Measurements from ENCODE around the gene ANKRD65. TPM values are rescaled to one million over a fixed set of nuclear protein-coding genes. Genes with fewer than 3 reads are reported as not detected.

ANKRD65 gene
- total RNA-seq, 1 experiment from 2014 or later = not detected

DNA sequence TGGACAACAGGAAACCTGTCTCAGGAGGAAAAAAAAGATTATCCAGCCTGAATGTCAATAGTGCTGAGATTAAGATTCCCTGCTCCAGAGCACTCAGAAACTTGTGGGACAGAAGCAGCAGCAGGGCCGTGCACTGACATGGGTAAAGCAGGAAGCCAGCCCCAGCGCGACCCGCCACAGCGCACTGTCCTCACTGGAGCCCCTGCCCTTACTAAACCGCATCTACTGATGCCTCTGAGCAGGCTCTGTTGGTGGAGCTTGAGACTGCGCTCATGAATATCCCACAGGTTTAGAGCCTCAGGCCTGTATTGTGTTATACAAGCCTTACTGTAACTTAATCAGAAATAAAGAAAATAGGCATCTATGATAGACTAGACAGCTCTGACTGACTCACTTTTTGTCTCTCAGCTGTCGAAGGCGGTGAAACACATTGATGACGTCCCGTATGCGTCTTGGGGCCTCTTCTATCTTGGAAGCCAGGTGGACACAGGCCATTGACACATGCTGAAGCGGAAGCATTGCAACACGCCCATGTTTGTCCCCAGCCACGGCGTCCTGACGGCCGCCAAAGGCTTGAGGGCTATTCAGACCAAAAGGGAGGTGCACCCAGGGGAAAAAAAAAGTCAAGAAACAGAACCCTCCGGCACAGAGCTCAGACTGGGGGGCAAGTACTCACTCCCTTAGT is 23.1 kb downstream of the ANKRD65 start:
- peaks cover 9% of the 10 kb centered on the region; the same call in 1 of the 2 replicates for H4K20me1 ChIP-seq (ENCODE audit: insufficient read depth)
- peak overlapping the region; percentile 99 for H3K4me2 ChIP-seq (ENCODE audit: low read length)
- H3K27me3 ChIP-seq (ENCODE audit: insufficient read depth, low read length) = no peaks in the 10 kb centered on the region
- ATAC-seq = no peak
- no peak for DNase-seq (ENCODE audit: low read depth, low spot score)
- no peak for TF ChIP-seq CEBPB (IDR thresholded peaks at IDR 0.05; ENCODE audit: low read depth)
- TF ChIP-seq, protein P1, sequence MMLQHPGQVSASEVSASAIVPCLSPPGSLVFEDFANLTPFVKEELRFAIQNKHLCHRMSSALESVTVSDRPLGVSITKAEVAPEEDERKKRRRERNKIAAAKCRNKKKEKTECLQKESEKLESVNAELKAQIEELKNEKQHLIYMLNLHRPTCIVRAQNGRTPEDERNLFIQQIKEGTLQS (IDR thresholded peaks at IDR 0.05) = no peak
- TF ChIP-seq, protein P2, sequence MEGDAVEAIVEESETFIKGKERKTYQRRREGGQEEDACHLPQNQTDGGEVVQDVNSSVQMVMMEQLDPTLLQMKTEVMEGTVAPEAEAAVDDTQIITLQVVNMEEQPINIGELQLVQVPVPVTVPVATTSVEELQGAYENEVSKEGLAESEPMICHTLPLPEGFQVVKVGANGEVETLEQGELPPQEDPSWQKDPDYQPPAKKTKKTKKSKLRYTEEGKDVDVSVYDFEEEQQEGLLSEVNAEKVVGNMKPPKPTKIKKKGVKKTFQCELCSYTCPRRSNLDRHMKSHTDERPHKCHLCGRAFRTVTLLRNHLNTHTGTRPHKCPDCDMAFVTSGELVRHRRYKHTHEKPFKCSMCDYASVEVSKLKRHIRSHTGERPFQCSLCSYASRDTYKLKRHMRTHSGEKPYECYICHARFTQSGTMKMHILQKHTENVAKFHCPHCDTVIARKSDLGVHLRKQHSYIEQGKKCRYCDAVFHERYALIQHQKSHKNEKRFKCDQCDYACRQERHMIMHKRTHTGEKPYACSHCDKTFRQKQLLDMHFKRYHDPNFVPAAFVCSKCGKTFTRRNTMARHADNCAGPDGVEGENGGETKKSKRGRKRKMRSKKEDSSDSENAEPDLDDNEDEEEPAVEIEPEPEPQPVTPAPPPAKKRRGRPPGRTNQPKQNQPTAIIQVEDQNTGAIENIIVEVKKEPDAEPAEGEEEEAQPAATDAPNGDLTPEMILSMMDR (IDR thresholded peaks at IDR 0.05 in 2 of 3, conservative IDR thresholded peaks at IDR 0.05 in 1 of 3; ENCODE audit: borderline replicate concordance in 1 of 3, insufficient read depth in 1 of 3, low read depth in 2 of 3, low read length in 2 of 3) = no peak
- TF ChIP-seq, protein P3, sequence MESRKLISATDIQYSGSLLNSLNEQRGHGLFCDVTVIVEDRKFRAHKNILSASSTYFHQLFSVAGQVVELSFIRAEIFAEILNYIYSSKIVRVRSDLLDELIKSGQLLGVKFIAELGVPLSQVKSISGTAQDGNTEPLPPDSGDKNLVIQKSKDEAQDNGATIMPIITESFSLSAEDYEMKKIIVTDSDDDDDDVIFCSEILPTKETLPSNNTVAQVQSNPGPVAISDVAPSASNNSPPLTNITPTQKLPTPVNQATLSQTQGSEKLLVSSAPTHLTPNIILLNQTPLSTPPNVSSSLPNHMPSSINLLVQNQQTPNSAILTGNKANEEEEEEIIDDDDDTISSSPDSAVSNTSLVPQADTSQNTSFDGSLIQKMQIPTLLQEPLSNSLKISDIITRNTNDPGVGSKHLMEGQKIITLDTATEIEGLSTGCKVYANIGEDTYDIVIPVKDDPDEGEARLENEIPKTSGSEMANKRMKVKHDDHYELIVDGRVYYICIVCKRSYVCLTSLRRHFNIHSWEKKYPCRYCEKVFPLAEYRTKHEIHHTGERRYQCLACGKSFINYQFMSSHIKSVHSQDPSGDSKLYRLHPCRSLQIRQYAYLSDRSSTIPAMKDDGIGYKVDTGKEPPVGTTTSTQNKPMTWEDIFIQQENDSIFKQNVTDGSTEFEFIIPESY (IDR thresholded peaks at IDR 0.05; ENCODE audit: extremely low read depth, insufficient replicate concordance, low read length) = no peak
- TF ChIP-seq POLR2A (IDR thresholded peaks at IDR 0.05; ENCODE audit: borderline replicate concordance, extremely low read depth, insufficient read depth, insufficient read length) = no peak
- no peak for TF ChIP-seq ELF1 (IDR thresholded peaks at IDR 0.05; ENCODE audit: borderline replicate concordance, low read depth)
- TF ChIP-seq SIN3A (IDR thresholded peaks at IDR 0.05; ENCODE audit: low read depth) = no peak
- BruUV-seq (replicated peaks) = TSS peak; percentile 62
- H3K4me3 ChIP-seq (replicated peaks in 1 of 2; ENCODE audit: low read depth in 1 of 2, low read length in 2 of 2) = peak overlapping the region; percentile 76 to 99
- POLR2A ChIA-PET = no interaction called here
- peaks cover 8 to 41% of the 10 kb centered on the region in 2 experiments; a peak in 3 of 4 replicates for H3K4me1 ChIP-seq (ENCODE audit: control insufficient read depth in 1 of 2, insufficient read depth in 2 of 2, low read length in 2 of 2)
- no peaks in the 10 kb centered on the region for H3K9me2 ChIP-seq (ENCODE audit: insufficient read depth)
- CTCF ChIA-PET = no interaction called here
- H3K9me3 ChIP-seq (ENCODE audit: control insufficient read depth in 1 of 2, insufficient read depth in 1 of 2, low read depth in 1 of 2, low read length in 2 of 2) = no peaks in the 10 kb centered on the region
- peak overlapping the region; percentile 97 for H3K9ac ChIP-seq (ENCODE audit: low read length)
- RAD21 ChIA-PET (ENCODE audit: low non-redundant PET in 1 of 2, low total read pairs in 2 of 2, uncharacterized antibody in 2 of 2, unreplicated experiment in 2 of 2) = no interaction called here
- peaks cover 91% of the 10 kb centered on the region for H3K79me2 ChIP-seq (ENCODE audit: insufficient read depth, low read length)
- peaks cover 32 to 58% of the 10 kb centered on the region in 2 experiments; a peak in 3 of 4 replicates for H3K36me3 ChIP-seq (ENCODE audit: control insufficient read depth in 1 of 2, insufficient read depth in 2 of 2, low read length in 2 of 2)
- intact Hi-C loops (cut with micrococcal nuclease) = no loop called here
- H3K27ac ChIP-seq (ENCODE audit: low read depth, low read length) = peak overlapping the region; percentile 86
- H2AFZ ChIP-seq (ENCODE audit: low read depth, low read length, poor library complexity, severe bottlenecking) = no peak overlapping the region
